ENCODE results near the gene MEP1A.
"Not testable (repeated sequence)": the region's sequence is repeated elsewhere in the genome, so short reads cannot be mapped to it uniquely, and the experiment has no call there.

The MEP1A gene

DNA sequence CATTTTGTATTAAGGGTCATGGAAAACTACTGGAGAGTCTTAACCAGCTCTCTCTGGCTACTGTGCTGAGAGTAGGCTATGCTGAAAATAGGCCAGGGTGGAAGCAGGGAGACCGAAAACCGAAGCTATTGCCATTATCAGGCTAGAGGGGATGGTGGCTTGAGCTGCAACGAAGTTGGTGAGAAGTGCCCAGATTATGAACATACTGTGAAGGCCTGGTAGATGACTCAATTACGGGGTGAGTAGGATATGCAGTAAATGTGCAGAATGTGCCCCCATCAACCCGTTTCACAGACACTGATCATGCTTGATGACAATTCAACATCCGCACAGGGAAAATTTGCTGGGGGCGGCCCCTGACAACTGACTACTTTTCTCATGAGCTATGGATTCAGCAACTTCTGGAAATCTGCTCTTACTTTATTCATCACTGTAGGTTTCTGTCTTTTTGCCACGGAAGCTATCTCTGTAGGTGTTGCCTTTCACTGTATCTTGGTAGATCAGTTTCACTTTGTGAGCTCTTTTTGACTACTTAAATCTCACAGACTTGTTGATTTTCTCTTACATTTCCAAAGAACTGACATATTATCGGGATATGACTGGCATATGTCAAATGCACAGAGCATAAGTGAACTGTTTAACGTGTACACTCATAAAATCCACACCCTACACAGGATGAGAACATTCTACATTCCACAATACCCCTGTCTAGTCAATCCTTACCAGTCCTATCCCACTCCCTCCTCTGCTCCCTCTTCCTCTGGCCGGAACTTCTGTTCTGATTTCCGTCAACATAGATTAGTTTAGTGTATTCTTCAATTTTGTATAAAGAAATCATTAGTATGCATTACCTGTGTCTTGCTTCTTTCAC, 15.5 kb upstream of the MEP1A start:
- no peak for DNase-seq (ENCODE audit: low read depth in 2 of 2)

DNA sequence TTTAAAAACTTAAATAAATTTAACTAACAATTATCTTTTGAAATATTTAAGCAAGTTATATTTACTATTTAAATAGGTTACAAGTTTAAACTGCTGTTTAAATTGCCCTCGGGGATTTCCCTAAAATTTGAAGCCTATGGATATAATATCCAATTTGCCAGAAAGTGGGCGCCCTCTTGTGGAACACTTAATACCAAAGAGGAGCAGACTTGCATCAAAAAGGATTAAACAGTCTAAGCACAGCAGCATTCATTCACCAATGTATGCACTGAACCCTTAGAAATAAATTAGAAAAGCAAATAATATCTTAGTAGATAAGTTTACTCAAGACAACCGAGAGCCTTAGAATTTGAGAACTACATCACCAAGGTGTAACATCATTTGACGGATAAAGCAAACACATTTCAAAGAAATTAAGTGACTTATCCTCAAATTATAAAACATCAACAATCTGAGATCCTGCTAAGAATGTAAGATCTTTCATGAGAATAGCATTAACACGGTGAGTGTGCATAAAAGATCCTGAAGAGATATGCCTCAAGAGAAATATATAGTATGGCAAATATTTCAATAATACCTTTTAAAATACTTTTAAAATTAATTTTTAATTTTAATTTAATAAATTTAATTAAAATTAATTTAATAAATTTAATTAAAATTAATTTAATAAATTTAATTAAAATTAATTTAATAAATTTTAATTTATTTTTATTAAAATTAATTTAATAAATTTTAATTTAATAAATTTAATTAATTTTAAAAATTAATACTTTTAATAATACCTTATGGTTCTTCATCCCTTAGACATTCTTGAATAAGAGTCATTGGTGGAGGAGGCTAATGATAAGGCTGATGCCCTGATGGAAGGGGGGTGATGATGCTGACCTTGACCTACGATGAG, 11.5 kb upstream of the MEP1A start:
- DNase-seq (ENCODE audit: low read depth in 2 of 2): peak; percentile 6 to 14

DNA sequence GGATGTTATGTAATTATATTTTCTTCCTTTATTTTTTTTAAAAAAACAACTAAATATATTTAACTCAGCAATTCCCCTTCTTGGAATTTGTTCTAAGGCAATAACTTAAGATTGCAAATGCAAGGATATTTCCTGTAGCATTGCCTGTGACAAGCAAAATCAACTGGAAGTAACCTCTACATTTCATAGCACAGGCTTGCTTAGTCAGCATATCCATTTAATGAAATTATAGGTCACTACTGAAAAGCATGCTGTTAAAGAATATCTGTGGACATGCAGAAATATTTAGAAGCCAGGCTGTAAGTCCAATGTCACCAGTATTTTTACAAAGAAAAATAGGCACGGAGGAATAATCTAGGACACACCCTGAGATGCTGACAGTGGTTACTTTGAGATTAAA, 8.7 kb upstream of the MEP1A start:
- DNase-seq (ENCODE audit: low read depth in 2 of 2): no peak

DNA sequence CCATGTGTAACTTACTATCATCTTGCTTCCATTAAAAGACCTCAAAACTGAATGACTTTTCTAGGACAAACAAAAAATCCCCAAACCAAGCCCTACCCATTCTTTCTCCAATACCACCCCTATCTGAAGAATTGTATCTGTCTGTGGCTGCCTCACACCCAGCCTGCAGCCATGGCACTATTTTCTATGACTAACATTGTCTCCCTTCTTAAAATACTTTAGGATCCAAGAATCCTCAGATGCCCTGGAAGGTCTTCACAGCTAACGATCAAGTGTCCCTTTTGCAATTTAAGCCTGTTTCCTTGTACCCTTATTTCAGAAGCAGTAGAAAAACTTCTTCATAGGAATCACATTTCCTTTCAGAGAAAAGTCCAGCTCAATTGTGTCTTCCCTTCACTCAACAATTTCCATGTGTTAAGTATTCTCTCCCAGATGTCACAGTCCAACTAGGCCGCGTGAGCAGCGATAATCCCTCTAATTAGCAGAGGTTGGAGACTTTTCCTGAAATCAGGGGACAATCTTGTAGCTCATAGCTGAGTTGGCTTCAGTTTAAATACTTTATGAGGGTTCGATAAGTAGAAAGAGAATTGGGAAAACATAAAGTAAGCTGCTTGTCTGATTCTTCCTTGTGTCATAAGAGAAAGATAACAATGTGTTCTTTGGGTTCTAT, 5.2 kb upstream of the MEP1A start:
- DNase-seq (ENCODE audit: low read depth in 2 of 2): no peak

DNA sequence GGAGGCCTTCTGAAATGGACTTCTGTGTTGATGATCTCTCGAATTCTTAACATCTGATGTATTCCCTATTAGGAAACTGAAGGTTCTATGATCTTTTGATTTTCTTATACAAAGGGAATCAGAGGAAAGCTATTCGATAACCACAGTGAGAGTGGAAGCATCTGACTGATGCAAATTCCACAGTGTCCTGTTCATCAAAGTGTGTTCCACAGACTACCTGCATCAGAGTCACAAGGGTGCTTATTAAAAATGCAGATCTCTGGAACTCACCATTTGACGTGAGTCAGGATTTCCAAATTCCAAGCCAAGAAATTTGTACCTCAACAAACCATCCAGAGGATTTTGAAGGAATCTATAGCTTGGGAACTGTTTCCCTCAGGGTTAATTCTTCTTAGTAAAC, 4.4 kb upstream of the MEP1A start:
- no peak for DNase-seq (ENCODE audit: low read depth in 2 of 2)

DNA sequence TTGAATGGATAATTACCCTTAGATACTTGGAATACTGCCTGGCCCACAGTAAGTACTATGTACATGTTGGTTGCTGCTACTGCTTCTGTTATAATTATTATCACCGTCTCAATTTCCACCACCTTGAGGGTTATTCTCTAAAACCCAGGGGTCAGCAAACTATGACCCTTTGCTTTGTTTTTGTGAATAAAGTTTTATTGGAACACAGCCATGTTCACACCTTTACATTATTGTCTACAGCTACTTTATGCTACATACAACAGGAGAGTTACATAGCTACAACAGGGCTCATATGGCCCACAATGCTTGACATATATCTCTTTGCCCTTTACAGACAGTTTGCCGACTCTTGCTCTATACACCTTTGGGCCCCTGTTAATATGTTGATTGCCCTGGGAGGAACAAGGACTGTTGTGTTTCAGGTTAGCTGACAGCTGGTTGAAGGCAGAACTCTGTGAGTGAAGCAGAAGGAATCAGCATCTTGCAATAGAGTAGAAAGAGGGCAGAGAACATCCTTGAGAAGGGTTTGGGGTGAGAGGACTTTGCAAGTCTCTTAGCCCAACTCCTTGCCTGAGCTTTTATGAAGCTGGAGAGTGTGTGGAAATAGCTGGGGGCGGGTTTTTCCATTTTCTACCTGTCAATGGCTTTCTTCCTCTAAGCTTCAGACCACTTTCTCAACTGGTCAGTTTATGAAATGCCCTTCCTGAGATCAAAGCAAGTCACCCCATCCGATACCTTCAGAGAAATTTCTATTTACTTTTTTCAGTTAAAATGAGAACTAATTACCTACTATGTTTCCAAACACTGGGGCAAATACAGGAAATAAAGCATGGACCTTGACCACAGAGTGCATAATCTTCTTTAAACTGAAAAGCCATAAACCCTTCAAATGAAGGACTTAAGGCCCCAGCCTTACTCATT, 3.5 kb upstream of the MEP1A start:
- no peak for DNase-seq (ENCODE audit: low read depth in 2 of 2)

DNA sequence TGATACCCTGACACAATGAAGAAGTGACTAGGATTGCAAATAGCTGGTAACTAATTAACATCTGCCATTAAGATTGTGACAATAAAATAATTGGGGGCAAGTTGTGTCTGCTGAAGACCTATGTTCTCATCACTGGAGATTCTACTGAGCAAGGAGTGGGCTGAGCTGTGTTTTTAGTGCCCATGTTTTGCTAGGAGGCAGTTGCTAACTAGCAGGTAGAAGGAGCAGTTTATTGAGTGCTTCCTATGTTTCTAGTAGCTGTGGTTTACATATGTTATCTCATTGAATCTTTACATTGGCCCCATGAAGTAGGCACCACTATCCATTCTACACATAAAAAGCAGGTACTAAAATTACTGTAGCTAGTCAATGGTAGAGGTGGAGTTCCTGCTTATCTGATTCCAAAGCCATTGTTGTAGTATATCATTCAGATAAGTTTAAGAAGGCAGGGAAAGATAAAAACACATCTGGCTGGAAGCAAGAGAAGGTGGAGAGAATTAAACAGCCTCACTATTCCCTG, 2.8 kb upstream of the MEP1A start:
- no peak for DNase-seq (ENCODE audit: low read depth in 2 of 2)

DNA sequence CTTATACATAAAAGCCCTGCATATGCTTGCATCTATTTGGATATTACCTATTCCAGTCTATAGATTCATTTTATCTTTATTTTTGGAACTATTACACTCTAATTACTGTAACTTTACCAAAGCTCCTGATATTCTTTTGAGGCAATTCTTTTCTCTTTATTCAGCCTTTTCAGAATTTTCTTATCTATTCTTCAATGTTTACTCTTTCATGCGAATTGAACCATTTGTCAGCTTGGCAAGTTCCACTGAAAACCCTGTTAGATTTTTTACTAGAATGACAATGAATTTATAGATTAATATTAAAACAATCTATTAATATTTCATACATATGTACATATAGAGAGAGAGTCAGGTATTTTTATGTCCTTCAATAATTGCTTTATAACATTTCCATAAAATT, 554 bp upstream of the MEP1A start:
- DNase-seq (ENCODE audit: low read depth in 2 of 2): no peak

DNA sequence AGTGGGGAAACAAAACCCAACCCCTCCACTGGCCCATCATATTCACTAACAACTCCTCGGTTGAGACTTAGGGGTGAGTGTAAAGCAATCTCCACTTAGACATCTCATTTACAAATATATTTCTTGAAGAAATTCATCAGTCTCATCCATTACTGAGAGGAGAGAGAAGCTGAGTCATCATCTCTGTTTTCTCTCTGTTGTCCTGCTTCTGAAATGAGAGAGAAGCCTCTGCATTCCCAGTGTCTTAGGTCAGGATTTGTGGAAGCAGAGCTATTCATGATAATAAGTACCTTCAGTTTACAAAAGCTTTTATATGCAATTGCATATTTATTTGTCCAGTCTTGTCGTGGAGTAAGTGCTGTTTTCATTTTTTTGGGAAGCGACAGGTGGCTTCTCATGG, 879 bp downstream of the MEP1A start:
- no peak for DNase-seq (ENCODE audit: low read depth in 2 of 2)

DNA sequence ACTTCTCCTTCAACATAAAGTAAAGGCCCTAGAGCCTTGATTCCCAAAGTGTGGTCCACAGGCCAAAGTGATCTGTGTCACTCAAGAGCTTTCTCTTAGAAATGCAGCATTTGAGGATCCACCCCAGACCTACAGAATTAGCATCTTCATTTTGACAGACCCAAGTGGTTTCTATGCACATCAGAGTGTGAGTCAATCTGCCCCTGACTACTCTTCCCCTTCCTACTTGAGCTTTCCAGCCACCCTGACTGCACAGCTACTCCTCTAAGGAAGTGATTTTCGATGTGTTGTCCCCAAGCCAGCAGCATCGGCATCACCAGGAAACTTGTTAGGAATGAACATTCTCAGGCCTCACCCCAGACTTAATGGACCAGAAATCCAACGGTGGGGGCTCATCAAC, 2.6 kb downstream of the MEP1A start:
- no peak for DNase-seq (ENCODE audit: low read depth in 2 of 2)

DNA sequence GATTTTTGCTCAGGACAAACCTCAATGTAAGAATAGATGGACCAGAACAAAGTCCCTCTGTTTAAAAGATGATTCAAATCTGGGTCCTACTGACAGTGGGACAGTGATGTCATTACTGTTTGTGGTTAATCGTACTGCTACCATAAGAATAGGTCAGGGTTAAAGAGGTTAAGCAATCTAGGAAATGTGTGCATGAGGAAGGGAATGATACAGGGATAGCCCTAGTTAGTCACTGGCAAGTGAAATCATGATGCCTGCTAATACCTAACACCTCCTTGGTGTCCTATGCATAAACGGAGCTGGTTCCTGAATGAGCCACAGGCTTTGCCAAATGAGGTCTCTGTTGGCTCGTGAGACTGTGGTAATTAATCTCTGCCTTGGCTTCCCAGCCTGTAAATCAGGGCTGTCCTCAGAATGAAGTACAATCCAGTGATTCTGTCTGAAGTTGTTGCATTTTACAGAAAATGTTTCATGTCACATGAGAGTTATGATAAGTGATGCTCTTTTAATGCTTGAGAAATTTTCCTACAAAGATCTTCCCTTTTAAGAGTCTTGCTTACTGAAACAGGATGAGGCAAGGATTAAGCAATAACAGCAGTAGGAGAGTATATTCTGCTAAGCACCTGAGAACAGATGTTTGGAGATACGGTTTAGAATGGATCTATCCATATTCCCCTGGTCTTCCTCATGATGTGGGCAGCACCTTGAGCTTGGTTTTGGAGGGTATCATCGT, 3.8 kb downstream of the MEP1A start:
- no peak for DNase-seq (ENCODE audit: low read depth in 2 of 2)

DNA sequence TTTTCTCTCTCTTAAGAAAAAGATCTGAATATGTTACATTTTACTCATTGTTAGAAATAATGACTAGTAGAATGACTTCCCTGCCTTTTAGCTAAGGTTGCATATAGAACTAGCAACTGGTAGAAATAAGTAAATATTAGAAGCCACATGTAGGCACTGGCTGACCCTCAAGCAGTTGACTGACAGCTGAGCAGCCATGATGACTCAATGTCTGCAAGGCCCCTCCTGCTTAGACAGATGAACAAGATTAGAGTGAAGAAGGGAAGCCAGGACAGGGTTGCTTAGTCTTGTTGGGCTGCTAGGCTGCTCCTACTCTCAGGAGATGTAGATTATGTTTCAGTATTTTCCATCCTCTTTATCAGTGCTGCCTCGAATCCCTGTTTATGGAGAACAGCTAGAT, 6.5 kb downstream of the MEP1A start:
- DNase-seq (ENCODE audit: low read depth in 2 of 2): no peak

DNA sequence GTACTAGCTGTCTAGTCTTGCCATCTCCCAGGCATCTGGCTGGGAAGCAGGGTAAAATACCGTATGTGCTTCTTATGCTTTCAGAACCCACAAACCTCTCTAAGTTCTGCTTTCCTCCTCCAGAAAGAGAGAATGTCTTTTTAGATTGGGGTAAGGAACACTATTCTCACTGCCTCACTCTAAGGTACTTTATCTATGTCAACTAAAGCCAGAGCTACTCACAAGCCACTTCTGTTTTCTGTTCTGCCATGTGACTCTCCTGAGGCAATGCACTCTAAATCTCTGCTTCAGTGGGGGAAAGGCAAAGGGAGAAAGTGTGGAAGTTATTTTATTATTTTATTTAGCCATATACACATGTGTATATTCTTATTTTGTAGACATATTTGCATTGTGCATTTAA, 15.6 kb downstream of the MEP1A start:
- DNase-seq (ENCODE audit: low read depth in 2 of 2): no peak

DNA sequence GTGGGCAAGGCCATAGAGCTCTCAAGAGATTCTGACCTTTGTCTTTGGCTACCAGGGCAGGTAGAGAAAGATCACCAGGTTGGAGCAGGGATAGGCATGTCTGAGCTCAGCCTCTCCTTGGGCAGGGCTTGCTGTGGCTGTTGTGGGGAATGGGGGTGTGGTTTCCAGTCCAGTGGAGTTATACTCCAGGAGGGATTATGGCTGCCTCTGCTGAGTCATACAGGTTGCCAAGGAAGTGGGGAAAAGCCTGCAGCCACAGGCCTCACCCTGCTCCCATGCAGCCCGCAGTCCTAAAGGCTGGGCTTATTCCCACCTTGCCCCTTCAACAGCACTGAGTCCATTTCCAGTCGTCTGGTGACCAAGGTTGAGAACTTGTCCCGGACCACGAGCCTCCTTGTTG, 21.9 kb downstream of the MEP1A start:
- no peak for DNase-seq (ENCODE audit: low read depth in 2 of 2)

DNA sequence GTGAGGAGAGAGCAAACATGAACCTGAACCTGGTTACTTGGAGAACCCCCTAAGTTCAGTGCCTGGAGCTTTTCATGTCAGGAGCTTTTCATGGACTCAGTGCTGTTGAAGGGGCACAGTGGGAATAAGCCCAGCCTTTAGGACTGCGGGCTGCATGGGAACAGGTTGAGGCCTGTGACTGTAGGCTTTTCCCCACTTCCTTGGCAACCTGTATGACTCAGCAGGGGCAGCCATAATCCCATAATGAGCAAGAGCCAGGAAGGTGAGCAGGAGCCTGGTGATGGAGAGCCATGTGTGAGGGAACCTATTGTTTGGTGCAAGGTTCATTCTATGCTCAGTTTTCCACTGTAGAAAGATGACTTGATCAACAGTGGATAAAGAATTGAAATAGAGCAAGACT, 23.4 kb downstream of the MEP1A start:
- no peak for DNase-seq (ENCODE audit: low read depth in 2 of 2)

DNA sequence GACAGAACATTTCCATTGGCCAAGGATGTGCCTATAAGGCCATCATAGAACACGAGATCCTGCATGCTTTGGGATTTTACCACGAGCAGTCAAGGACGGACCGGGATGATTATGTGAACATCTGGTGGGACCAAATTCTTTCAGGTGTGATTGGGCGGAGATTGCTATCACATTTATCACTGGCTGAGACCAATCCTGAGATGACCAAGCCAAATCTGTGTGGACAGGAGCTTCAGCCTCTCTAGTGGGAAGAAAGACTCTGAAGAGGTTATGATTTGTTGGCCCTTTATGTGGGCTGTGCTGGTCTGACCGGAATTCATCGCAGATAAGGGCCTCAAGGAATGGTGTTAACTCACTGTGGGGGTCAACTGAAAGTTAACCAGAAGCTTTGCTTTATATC, 26.4 kb downstream of the MEP1A start:
- no peak for DNase-seq (ENCODE audit: low read depth in 2 of 2)

DNA sequence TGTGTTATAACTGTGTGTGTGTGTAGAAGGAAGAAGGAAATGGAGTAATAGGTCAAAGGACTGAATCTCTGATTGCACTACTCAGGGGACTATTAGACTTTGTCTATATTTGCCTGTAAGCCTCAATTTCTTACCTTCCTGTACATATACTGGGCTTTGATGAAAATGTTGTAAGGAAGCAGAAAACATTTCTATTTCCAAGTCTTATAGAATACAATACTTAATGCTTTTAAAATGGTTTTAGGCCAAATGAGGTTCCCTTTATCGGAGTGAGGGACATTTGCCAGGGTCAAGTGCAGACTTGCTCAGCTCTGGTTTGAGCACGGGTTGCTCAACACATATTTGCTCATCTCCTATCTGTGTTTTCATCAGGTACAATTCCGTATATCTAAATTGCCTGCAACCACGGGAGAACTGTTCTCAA, 28.3 kb downstream of the MEP1A start:
- no peak for DNase-seq (ENCODE audit: low read depth in 2 of 2)

DNA sequence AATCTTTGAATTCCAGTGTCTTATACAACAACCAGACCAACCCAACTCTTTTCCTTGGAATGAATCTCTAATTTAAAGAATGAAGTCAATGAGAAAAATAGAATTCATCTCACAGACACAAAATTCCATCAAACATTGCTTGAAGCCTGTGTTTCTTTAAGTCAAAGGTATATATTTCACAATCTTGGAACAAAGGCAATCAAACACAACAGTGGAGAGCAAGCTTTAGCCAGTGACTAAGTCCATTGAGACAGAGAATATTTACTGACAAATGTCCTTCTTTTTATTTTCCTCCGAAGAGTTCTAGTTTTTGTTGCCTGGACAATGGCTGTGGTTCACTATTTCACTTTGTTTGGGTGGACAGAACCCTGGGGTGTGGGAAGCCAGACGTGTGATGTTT, 35.8 kb downstream of the MEP1A start:
- DNase-seq (ENCODE audit: low read depth in 2 of 2): no peak

DNA sequence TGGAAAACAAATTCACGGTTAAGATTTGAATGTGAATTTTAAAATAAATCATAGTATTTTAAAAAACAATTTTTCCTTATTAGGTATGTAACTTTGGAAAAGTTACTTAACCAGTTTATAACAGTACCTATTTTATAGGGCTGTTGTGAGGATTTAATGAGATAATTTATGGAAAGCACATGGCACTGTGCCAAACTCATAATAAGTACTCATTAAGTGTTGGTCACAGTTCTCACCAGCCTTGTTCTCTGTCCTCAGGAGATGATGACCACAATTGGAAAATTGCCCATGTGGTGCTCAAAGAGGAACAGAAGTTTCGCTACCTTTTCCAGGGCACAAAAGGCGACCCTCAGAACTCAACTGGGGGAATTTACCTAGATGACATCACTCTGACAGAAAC, 39.6 kb downstream of the MEP1A start:
- no peak for DNase-seq (ENCODE audit: low read depth in 2 of 2)

DNA sequence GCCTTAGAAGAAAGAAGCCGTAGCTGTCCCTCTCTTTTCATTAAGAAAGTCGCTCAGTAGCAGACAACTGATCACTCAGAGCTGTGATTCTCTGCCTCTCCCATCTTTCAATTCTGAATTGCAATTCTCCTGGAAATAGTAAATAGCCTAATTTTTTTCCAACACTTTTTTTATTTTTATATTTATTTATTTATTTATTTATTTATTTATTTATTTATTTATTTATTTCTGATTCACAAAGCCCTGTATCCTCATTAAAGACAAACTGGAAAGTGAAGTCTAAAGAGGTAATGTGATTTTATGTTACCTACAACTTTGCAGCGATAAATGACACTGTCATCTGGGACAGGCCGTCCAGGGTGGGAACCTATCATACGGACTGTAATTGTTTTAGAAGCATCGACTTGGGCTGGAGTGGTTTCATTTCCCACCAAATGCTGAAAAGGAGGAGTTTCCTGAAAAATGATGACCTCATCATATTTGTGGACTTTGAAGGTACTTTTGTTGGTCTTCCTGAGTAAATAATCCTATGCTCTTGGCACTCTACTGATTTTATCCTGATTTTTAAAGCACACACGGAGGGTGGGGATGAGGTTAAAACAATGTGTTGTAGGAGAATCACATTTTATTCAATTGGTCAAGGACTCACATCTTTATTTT, 41.2 kb downstream of the MEP1A start:
- DNase-seq (ENCODE audit: low read depth in 2 of 2): not testable (repeated sequence)

Data from stimulated activated CD4-positive, alpha-beta T cell treated with anti-CD3 and anti-CD28 coated beads, Interleukin-15, amount 100 ng/mL, for 48 hours (primary cell).